ENCODE results near the gene ANKRD60.
A peak's percentile ranks its signal among the peaks of the same experiment; 100 is the strongest.

ANKRD60 gene

GRCh38 chr20:58243653-58244410 lies 15.4 kb upstream of the ANKRD60 start:
- no peak for DNase-seq

GRCh38 chr20:58242824-58243223 lies 14.4 kb upstream of the ANKRD60 start:
- DNase-seq, result no peak

DNA sequence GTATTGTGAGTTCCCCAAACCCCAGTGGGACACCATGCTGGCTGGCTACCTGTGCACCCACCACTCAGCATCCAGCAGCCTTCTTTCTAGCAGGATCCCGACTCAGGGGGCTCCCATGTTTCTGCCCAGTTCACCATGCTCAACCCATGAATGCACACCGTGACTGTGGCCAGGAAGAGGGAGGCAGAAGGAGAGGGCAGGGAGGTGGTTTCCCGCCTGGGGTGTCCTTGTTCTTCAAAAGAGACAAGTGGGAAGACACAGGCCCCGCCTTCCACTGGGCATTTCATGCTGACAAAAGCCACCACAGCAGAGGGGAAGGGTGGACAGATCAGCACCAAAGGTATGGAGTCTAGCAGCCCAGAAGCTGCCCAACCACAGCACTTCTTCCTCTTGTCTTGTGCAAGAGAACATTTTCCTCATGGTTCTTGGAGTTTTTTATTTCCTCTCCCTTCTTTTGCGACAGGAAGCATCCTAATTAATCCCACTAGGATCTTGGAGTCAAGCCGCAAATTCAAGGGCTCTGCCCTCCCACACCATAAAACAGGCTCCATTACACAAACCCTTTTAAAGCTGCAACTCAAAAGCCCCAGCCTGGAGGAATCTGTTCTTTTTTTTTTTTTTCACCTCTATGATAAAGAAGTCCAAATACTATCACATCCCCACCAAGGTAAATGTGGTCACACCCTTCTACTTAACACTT lies 13.5 kb upstream of the ANKRD60 start:
- DNase-seq, result no peak

DNA sequence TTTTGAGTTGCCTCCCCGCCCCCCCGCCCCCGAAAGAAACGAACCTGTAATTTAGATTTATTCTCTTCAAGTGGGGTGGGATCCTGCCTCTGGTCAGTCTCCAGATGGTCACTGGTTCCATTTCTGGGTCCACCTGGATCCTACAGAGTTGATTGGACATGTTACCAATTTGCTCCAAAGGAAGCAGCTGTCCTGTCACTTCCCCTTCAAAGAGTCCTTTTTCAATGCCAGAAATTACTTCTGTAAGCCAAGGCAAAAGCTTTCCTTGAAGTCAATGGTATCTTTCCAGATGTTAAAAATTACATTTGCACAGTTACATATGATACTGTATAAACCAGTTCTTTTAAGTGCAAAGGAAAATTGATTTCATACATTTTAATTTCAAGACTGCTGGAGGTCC lies 12.0 kb upstream of the ANKRD60 start:
- no peak for DNase-seq

DNA sequence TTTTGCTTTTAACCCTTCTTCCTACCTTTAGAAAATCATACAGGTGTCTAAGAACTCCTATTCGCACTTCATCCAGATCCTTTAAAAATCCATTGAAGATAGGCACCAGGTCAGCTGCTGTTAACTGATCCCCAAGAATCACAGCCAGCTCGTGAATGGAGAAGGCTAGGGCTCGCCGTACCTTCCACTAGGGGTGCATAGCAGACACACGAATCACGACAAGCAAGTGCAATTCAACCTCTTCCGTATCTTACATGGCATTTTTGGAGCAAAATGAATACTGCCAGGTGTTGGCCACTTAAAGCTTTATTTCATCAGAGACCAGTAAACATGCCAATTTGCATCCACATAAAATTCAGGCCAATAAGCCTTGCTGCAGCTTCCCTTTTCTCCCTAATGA lies 10.8 kb upstream of the ANKRD60 start:
- DNase-seq, result no peak

DNA sequence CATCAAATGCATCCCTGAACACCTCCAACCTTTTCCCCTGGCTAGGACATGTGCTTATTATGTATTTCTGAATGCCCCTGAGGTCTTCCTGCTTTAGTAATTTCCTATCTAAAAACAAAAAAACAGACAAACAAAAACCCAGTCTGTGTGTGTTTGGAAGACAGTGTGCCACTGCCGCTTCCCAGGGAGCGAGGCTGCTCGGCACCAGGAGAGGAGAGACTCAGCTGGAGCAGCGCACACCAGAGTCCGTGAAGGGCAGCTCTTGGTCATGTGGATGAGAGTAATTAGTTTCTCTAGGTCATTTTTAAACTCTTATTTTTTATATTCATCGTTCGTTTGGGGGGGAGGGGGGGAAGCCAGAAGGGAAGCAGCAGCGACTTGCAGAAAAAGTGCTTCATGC lies 10.0 kb upstream of the ANKRD60 start:
- no peak for DNase-seq

GRCh38 chr20:58237318-58238132 lies 9.1 kb upstream of the ANKRD60 start:
- no peak for DNase-seq

DNA sequence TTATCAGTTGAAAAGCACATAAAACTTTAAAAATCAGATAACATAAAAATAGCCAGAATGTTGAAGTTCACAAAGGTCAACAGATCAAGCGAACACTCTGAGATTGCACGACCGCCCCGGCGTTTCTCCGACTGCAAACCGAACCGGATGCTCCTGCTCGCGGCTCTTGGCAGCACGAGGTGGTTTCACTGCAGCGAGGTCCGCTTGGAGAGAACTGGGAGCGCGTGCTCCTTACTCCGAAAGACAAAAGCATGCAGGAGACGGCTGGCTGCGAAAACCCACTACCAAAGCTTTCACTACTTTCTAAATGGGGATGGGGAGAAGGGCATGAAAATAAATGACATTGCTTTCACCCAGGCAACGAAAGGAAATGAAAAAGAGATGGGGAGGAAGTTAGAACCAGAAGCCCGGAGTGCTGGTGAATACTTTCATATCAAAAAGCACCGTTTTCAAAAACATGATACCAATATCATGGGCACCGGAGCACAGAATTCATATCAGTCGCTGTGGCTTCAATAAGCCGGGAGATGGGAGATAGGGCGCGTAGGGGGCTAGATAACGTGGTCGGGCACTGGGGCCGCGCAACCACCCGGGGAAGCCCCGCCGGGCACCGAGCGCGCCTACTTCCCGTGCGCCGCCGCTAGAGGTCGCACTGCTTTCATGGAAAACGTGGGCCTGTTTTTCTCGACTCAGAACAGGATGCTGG lies 8.3 kb upstream of the ANKRD60 start:
- peak; percentile 68 to 85 for DNase-seq

DNA sequence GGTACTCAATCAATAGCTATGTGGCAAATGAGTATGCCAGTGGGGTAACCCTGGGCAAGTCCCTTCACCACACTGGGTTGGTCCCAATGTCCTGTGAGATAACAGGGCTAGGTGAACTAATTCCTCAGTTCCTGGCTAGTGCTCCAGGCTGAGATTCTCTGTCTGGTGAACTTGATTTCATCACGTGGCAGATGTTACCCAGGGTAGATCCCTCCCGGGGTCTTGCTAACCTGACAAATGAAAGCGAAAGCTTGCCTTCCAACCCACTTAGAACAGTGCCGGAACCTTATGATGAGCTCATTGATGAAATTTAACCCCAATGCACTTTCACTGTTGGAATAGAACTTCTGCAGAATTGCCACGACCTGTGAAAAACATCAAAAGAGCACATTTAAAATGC lies 6.6 kb upstream of the ANKRD60 start:
- peak in 1 of 2 donors; percentile 31 for DNase-seq

- DNase-seq, result peak; percentile 20 to 50
Measured at GRCh38 chr20:58233881-58234528, 5.6 kb upstream of the ANKRD60 start.

DNA sequence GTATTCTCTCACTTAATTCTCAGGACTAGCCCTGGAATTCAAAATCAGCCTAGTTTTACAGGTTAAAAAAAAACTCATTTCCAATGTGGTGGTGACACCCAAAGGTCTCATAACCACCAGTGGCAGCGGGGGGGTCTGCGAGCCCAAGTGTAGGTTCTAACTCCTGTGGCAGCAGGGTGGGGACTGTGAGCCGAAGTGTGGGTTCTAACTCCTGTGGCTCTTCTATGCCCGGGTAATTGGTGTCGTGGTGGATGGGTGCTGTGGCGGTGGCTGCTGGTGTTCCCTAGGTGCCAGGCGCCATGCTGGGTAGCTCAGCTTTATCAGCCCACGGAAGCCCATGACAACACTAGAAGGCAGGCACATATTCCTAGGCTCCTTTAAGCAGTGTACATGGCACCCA lies 4.9 kb upstream of the ANKRD60 start:
- DNase-seq, result no peak

- DNase-seq, result peak in 1 of 2 donors; percentile 32
Measured at GRCh38 chr20:58231683-58232082, 3.2 kb upstream of the ANKRD60 start.

DNA sequence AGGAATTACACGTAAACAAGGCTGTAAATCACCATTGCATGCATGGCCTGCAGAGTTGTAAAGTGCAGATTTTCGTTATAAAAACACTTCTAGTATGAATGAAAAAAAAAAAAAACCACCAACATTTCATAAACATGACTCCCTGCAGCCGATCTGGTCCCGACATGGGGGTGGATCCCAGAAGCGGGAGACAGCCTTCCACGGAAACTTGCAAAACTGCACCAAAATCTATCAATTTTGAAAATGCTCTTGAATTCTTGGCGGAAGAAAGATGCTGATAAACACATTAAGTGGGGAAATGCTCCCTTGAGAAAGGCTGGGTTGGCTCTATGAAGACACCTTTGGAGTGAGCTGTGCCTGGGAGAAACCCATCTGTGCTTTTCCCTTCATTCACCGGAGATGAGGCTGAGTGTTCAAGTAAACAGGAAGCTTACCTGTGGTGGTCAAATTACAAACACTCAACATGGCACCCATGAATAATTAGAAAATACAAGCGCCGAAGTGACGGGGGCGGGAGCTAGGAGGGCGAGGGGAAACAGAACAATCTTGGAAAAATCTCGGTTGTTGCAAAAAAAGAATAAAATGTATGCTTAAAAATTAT lies 845 bp upstream of the ANKRD60 start:
- no peak for DNase-seq

- no peak for DNase-seq
Measured at GRCh38 chr20:58228103-58228483, 360 bp downstream of the ANKRD60 start.

DNA sequence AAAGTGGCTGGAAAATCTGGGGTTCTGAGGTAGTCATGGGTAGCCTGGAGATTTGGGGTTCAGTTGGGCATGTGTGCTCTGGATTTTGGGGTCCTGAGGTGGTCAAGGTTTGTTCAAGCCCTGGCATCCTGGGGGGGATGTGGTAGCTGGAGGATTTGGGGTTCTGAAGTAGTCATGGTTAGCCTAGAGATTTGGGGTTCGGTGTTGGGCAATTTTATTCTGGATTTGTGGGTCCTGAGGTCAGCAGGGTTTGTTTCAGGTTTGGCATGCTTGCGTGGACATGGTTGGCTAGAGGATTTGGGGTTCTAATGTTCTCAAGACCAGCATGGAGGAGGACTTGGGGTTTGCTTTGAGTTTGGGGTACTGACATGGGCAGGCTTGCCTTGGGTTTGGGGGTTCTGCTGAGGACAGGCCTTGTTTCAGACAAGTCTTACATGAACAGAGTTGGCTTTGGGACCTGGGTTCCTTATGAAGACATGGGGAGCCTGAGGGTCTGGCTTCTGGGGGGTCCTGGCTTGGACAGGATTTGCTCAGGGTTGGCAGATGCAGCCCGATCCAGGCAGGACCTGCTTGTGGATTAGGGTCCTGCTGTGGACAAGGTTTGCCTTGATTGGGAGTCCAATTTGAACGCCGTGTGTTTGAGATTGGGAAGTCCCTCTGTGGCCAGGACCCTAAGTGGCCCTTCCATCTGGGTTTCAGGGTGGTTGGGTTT lies 906 bp downstream of the ANKRD60 start:
- no peak for DNase-seq

DNA sequence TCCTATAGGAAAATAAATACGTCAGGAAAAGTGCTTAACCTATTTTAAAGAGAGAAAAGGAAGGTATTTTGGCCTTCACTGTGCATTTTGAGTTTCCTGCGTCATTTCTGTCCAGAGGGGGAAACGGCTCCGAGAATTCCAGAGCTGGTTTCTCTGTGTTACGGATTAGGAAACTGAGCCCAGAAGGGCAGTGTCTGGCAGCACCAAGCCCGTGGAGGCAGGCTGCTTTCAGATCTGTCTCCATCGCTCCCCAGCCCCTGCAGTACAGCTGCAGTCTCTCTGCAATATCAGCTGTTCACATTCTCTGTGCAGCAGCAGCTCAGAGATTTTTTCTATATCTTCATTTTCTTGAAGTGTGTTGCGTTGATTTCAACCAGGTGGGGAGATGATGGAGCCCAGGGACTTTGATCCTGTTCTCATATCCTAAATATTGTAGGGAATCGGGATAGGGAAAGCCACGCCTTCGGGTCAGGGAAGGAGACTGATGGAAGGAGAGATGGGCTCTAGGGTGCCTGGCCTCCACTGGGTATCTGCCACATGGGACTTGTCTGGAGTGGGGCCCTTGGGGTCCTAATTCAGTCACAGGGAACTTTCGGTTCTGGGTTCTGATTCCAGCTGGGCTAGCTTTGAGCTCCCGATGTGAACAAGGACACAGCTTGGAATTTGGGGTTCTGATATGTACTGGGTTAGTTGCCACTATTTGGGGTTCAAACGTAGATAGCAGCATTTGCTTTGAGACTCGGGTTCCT lies 2.8 kb downstream of the ANKRD60 start:
- no peak for DNase-seq

DNA sequence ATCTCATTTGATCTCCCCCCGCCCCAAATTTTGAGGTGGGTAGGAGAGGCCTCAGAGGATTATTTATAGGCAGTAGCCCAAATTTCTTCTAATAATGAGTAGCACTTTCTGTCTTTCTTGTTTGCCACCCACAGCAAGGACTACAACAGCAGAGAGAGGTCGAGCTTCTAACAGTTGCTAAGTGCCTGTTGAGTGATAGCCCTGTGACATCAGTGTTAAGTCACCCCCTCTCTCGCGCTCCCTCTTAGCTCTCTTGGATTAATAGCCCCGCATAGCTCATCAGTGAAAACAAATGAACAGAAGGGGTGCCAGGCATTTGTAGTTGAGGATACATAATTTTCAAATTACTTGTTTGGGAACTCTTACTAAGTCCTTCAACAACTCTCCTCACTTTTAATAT lies 3.5 kb downstream of the ANKRD60 start:
- no peak for DNase-seq

DNA sequence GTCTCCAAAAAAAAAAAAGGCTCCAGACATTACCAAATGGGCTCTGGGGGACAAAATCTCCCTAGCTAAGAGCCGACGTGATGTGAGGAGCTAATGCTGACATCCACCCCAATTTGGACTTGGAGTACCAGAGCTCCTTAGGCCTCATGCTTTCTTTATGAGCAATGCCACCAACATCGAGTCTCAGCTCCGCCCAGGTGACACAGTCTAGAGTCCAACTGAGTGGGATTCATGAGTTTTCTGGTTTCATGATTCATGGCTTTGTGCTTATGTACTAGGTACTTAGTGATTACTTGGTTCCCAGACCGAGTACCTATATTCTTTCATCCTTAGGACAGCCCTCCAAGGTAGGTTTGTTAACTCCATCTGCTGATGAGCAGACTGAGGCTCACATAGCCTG lies 4.4 kb downstream of the ANKRD60 start:
- no peak for DNase-seq

- no peak for DNase-seq
Measured at GRCh38 chr20:58223358-58223941, 5.0 kb downstream of the ANKRD60 start.

DNA sequence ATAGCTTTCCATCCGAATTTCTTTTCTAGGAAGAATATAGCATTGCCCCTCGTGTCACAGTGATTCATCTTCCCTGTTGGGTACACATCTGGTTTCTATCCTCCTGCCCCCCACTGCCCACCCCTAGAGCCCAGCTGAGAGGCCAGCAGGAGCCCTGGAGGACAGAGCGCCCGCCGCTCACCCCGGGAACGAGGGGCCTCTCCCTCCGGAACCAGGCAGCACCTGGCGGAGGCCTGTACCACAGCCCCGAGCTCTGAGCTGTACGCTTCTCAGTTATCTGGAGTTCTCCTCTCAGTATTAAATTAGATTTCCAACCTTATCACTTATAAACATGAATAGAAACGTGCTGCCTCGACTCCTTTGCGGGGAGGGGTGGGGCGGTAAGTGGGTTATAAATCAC lies 6.0 kb downstream of the ANKRD60 start:
- no peak for DNase-seq
